OCI-M2 (cell line): ENCODE results near the gene MIS12.

ENCODE experiments used
- DNase-seq: peaks from one replicate; lab custom pipeline; 2025; ENCODE audit not compliant: unreplicated experiment; lab: John Stamatoyannopoulos, UW

Gene MIS12

DNA sequence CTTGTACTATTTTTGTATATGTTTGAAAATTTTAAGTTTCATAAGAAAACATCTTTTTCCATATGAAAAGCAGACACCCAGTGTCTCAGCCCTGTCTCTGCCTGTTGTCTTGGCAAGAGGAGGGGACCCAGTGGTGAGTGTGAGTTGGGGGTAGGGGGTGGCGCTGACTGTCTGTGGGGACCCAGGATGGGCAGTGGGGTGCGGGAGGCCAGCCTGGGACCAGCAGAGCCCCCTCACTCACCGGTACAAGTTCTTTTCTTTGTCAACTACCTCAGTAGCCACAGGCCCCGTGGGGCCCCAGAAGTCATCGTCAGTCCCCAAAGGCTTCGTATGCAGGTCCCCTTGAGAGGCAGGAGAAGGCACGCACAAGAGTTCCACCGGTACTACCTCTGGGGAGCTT lies 46.2 kb downstream of the MIS12 start:
- DNase-seq, result no peak

DNA sequence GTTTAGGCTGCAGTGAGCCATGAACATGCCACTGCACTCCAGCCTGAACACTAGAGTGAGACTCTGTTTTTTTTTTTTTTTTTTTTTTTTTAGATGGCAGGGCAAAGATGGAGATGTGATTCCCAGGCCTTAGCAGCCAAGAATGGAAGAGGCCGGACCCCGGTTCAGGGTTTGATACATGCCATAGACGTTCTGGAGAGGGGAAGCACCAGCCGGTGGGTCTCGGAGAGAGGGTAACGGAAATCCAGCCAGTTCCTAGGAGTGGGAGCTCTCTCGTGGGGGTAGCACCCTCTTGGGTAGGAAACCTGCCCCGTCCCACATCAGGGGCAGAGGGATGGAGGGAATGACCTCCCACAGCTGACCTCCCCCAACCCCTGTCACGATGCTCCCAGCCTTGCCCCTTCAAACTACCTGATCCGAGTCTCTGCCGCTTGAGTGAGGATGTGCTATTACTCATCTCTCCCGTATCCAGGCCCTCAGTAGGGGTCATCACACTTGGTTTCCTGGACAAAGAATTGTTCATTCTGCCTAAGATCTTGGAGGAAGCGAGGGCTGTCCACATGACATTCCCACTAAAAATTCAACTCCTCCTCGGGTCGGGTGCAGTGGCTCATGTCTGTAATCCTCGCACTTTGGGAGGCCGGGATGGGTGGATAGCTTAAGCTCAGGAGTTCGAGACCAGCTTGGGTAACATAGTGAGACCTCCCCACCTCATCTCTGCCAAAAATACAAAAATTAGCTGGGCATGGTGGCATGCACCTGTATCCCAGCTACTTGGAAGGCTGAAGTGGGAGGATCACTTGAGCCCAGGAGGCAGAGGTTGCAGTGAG lies 47.3 kb downstream of the MIS12 start:
- no peak for DNase-seq

DNA sequence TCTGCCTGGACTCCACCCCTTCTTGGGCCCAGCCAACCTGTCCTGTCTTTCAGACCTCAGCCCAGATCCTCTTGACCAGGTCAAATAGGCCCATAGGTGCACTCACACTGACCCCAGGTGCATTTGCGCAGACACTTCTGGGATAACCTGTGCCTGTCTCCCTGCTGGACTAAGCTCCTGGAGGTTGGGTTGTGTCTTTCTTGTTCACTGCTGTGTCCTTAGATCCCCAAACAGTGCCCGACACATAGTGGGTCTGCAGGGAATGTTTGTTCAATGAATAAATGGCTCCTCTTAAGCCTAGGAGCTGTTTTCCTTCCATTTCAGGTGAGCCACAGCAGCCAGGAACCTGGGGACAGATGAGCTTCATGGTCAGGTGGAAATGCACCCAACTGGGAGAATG lies 49.1 kb downstream of the MIS12 start:
- DNase-seq, result no peak

DNA sequence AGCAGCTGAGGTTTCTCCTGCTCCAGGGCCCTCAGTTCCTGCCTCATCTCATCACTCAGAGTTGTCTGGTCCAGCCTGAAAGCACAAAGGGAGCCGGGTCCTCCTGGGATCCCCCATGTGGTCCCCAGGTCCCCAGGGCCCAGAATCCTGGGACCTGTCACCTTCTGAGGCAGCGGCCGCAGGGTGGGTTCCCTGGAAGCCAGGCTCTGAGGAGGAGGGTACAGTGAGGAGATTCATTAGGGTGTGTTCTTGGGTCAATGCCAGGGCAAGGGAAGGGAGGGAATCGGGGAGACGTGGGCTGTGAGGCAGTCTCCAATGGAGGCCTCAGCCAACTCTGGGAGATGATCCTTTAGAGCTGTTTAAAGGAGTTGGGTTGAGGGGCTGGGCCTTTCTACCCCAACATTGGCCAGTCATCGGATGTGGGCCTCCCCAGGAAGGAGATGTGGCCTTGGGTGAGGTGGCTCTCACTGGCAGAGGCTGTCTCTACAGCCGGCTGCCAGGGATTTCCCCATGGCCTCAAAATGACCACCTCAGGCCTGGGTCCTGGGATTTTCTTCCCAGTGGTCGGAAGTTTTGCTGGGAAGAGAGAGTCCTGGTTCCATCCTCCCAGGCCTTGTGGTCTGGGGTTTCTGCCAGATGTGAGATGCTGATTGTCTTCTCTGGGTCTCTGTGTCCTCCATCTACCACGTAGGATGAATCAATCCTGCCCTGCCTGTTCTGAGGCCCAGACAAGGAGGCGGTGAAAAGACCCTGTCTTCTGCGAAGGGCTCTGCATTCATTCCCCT lies 50.7 kb downstream of the MIS12 start:
- no peak for DNase-seq

DNA sequence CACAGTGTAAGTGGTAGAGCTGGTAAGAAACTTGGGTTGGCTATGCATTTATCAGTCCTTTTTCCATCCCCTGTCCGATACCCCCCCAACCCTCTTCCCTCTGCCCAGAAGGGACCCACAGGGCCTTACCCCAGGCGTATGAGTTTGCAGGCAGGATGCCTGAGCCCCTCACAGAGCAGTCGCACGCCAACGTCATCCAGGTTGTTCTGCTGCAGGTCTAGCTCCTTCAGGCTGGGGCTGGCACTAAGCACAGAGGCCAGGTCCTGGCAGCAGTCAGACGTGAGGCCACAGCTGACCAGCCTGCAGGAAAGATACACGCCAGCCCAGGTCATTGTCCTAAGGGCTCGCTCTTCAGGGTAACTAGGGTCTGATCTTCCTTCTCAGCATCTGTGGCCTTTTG lies 52.9 kb downstream of the MIS12 start:
- no peak for DNase-seq

DNA sequence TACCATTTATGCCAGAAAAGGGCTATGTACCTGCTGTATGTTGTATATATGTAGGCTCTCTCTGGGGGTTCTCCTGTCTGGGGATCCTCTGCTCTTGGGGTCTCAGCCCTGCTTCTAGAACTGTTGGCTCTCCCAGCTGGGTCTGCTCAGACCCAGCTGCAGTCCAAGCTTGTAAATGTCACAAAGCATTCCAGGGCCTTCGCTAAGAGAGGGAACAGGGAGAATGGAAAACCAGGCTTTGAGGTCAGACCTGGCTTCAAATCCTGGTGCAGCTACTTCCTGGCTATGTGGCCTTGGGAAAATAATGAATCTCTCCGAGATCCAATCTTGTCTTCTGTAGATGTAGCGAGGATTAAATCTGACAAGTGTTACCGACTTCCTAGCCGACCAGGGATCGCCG lies 54.0 kb downstream of the MIS12 start:
- no peak for DNase-seq
